ENCODE measurements around the gene ZNF543.
A peak's percentile ranks its signal among the peaks of the same experiment; 100 is the strongest.
"Not testable (repeated sequence)": the region's sequence is repeated elsewhere in the genome, so short reads cannot be mapped to it uniquely, and the experiment has no call there.

The ZNF543 gene

DNA sequence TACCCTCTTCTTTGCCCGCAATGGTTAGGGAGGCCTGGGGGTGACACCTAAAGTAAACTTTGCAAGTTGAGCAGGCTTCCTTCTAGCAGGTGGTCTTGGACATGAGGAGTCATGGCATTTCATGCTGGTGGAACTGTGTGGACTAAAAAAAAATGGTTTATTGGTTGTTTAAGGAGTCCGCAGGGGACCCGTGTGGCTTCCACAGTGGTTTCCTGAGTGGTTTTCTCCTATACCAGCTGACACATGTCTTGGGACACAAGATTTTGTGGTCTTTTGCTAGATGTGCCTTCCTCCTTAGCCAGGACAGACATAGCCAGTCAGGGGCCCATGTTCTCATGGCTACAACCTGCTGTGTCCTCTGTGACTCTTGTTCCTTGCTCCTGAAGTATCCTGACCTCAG lies 1.5 kb downstream of the ZNF543 start:
- DNase-seq: no peak

GRCh38 chr19:57324992-57325391 lies 4.7 kb downstream of the ZNF543 start:
- DNase-seq: no peak

GRCh38 chr19:57327993-57328392 lies 7.7 kb downstream of the ZNF543 start:
- DNase-seq: no peak

DNA sequence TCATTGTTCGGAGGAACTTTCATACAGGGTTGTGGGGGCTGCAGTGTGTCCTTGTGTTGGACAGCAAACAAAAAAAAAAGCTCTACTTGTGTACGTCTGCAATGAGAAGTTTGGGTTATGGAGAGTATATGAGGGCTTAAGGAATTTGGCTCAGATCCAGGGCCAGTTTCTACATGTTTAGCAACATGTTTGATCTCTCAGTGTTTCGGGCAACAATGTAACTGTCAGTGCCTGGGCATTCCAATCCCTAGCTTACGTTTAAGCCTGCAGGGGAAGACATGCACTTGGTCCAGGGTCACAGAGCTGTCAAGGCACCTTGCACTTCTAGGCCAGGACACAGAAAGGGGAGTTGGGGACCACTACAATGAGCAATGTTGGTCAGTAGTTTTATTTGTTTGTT lies 13.9 kb downstream of the ZNF543 start:
- no peak for DNase-seq

- DNase-seq: no peak
Observed at GRCh38 chr19:57338877-57339276, 18.6 kb downstream of the ZNF543 start.

GRCh38 chr19:57342582-57342981 lies 22.3 kb downstream of the ZNF543 start:
- DNase-seq: no peak

- no peak for DNase-seq
Observed at GRCh38 chr19:57348136-57348535, 27.9 kb downstream of the ZNF543 start.

DNA sequence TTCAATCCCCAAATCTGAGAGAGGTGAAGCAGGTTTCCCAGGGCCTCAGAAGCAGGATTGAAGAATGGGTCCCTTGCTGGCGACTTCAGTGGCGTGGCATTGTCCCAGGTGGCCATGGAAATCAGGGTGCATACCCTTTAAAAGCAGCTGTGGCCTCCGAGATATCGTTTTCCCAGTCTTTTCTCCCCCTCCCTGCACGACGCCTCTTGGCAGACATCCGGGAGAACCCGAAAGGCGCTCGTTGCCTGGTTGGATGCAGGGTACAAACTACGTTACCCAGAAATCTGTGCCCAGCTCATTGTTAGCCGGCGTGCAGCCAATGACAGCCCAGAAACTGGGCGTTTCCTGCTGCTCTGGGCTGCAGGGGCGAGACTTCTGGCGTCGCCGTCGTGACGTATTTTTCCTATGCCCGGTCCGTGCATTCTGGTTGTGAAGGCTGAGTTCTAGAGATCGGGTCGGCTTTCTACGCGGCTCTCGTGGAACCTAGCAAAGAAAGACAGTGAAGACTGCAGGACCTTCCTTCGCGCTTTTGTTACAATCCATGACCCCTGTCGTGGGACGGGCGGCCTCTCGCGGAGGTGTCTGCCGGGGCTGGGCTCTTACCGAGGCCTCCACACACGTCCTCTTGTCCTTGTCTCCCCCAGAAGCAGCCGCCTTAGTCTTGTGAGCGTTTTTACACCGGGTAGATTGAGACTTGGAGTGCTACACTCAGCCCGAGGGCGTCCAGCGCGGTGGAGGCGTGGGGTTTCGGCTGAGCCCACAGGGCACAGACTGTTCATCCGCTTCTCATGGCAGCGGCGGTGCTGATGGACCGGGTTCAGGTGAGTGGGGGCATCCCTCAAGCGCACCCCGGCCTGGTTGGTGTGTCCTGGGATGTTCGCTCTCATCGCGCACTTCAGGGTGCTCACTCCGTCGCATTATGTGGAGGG lies 30.9 kb downstream of the ZNF543 start, which contains the start of gene ZNF304:
TSS of gene ZNF304 (plus strand) at position 395 of the 929 bp plus-strand sequence. CDS start at position 789, 394 bp downstream.
- no peak for DNase-seq

GRCh38 chr19:57351867-57352266 lies 31.6 kb downstream of the ZNF543 start:
- no peak for DNase-seq

DNA sequence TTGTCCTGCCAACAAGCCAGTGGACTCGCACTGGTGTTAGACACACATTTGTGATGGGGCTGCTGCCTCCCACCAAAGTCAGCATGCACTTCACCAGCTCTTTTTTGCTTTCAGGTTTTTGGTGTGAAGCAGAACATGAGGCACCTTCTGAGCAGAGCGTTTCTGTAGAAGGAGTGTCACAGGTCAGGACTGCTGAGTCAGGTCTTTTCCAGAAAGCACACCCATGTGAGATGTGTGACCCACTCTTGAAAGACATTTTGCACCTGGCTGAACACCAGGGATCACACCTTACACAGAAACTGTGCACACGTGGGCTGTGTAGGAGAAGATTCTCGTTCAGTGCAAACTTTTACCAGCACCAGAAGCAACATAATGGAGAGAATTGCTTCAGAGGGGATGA lies 35.6 kb downstream of the ZNF543 start:
- no peak for DNase-seq

DNA sequence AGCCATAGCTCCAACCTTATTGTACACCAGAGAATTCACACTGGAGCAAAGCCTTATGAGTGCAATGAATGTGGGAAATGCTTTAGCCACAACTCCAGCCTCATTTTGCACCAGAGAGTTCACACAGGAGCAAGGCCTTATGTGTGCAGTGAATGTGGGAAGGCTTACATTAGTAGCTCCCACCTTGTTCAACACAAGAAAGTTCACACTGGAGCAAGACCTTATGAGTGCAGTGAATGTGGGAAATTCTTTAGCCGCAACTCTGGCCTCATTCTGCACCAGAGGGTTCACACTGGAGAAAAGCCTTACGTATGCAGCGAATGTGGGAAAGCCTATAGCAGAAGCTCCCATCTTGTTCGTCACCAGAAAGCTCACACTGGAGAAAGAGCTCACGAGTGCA lies 37.1 kb downstream of the ZNF543 start:
- DNase-seq: no peak

DNA sequence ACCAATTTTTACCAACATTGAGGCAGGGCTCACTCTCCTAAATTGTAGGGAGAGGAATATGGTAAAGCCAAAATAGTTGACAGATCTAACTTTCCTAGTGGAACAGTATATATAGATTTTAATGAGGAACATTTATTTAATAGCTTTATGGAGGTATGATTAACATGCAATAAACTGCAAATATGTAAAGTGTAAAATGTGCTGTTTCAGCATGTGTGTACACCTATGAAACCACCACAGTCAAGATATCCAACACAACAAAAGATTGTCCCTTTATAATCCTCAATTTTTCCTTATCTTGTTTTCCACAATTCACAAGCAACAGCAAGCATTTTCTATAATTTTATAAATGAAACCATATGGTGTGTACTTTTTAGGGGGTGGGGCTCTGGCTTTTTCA lies 39.0 kb downstream of the ZNF543 start:
- no peak for DNase-seq

DNA sequence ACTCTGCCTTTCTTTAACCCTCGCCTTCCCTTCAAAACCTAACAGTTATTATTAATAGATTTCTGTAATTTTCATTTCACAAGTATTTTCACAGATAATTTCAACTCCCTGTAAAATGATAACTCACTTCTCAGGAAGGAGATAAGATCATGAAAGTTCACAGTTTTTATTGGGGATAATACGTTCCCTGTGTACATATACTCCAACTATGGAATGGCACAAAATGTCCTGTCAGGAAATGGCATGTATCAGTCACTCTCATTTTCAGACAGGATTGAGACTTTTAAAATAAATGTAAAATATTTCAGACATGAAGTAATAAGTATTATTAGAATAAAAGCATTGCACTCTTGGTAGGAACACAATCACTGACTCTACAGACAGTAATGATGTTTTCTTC lies 42.1 kb downstream of the ZNF543 start:
- no peak for DNase-seq

DNA sequence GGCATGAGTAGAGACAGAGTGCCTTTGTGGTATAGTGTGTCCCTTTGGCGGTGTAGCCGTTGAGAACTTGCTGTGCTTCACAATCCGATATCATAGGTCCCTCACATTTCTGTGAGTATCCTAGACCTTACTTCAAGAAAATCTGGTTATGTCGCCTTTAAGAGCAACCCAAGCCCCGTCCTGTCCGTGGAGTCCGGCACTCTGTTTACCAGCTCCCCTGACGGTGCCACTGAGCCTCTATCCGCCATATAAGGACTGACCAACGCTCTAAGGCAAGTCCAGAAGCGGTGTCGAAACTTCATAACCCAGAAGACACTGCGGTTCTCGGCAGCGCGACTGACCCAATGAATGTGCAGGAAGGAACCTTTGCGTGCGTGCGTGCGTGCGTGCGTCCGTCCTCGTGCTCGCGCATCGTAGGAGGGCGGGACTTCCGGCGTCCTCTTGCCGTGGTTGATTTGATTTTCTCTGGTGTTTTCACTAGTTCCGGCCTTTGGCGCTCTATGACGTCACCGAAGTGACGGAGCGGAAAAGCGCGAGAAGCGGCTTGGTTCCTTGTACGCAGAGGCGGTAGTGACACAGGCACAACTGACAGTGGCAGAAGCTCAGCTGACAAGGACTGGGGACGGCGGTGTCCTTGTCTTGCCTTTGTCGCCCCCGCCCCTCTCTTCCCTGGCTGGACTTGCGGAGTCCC lies 42.9 kb downstream of the ZNF543 start, which contains the start of the genes TRAPPC2B and ZNF547:
TSS of gene TRAPPC2B (plus strand) at position 555 of the 691 bp plus-strand sequence. CDS start 1,283 bp downstream, outside the sequence.
TSS of gene ZNF547 (plus strand) at position 555 of the 691 bp plus-strand sequence. CDS start 5,005 bp downstream, outside the sequence.
- DNase-seq: peak; percentile 94

- DNase-seq: no peak
Observed at GRCh38 chr19:57363688-57364181, 43.5 kb downstream of the ZNF543 start.

DNA sequence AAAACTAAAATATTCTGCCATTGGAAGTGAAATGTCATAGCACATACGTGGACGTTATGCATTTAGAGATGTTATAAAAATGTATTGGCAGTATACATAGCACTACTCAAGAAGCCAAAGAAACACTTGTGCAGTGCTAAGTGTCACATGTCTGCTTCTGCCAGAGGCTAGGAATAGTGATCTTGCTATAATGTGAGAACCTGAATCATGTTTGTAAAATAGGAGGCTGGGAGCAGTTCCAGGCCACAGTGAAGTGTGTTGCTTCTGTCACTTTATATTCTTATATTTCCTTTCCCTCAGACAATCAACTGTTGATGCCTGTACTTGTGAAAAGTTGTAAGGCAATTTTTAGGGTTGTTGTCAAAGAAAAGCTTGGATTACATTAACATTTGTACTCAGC lies 46.5 kb downstream of the ZNF543 start:
- no peak for DNase-seq

DNA sequence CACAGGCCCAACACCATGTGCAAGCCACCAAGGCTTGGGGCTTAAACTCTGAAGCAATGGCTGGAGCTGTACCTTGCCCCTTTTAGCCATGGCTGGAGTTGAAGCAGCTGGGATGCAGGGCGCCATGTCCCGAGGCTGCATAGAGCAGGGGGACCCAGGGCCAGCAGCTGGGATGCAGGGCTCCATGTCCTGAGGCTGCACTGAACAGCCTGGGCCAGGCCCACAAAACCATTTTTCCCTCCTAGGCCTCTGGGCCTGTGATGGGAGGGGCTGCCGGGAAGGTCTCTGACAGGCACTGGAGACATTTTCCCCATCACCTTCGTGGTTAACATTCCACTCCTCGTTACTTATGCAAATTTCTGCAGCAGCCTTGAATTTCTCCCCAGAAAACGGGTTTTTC lies 53.9 kb downstream of the ZNF543 start:
- no peak for DNase-seq

GRCh38 chr19:57374647-57375046 lies 54.4 kb downstream of the ZNF543 start:
- not testable (repeated sequence) for DNase-seq

DNA sequence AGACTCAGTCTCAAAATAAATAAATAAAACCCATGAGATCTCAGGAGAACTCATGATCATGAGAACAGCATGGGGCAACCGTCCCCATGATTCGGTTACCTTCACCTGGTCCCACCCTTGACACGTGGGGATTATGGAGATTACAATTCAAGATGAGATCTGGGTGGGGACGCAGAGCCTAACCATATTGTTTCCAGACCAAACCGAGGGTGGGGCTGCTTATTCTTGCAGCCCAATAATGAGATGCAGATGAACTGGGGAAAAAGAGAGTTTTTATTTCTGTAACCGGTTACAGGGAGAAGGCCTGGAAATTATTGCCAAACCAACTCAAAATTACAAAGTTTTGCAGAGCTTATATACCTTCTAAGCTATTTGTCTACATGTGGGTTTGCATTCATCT lies 55.9 kb downstream of the ZNF543 start:
- no peak for DNase-seq

- DNase-seq: no peak
Observed at GRCh38 chr19:57377498-57378146, 57.4 kb downstream of the ZNF543 start.
